ENCODE measurements around the gene CASD1.

CASD1 gene

GRCh38 chr7:94559972-94560371 is 50.4 kb downstream of the CASD1 start:
- no peak for ATAC-seq
- TF ChIP-seq SNAI2 (CRISPR knock-in tag; IDR thresholded peaks at IDR 0.05), result no peak
- no peak for TF ChIP-seq CSDC2 (CRISPR knock-in tag; IDR thresholded peaks at IDR 0.05)
- TF ChIP-seq POU6F1 (CRISPR knock-in tag; IDR thresholded peaks at IDR 0.05; ENCODE audit: borderline replicate concordance, low read depth), result no peak
- no peak for TF ChIP-seq ZNF70 (CRISPR knock-in tag; IDR thresholded peaks at IDR 0.05)
- no peak for TF ChIP-seq ZC3H10 (CRISPR knock-in tag; IDR thresholded peaks at IDR 0.05)
- no peak for TF ChIP-seq ARNTL (CRISPR knock-in tag; IDR thresholded peaks at IDR 0.05; ENCODE audit: borderline replicate concordance, low read depth)
- no peak for TF ChIP-seq OSR1 (CRISPR knock-in tag; IDR thresholded peaks at IDR 0.05)
- no peak for TF ChIP-seq ZNF565 (CRISPR knock-in tag; conservative IDR thresholded peaks at IDR 0.05; ENCODE audit: low read depth)
- TF ChIP-seq ESRRG (CRISPR knock-in tag; IDR thresholded peaks at IDR 0.05), result no peak
- TF ChIP-seq PPARA (CRISPR knock-in tag; IDR thresholded peaks at IDR 0.05; ENCODE audit: borderline replicate concordance), result no peak
- no peak for TF ChIP-seq PATZ1 (CRISPR knock-in tag; IDR thresholded peaks at IDR 0.05; ENCODE audit: borderline replicate concordance)
- TF ChIP-seq GLIS3 (CRISPR knock-in tag; IDR thresholded peaks at IDR 0.05), result no peak
- TF ChIP-seq ZFP3 (CRISPR knock-in tag; IDR thresholded peaks at IDR 0.05), result no peak
- no peak for TF ChIP-seq ZNF8 (CRISPR knock-in tag; IDR thresholded peaks at IDR 0.05)
- no peak for TF ChIP-seq TSHZ2 (CRISPR knock-in tag; IDR thresholded peaks at IDR 0.05)
- TF ChIP-seq RARB (CRISPR knock-in tag; IDR thresholded peaks at IDR 0.05), result no peak
- TF ChIP-seq TCF4 (CRISPR knock-in tag; IDR thresholded peaks at IDR 0.05; ENCODE audit: borderline replicate concordance), result no peak
- TF ChIP-seq ZFP30 (CRISPR knock-in tag; IDR thresholded peaks at IDR 0.05), result no peak

GRCh38 chr7:94561841-94562514 is 52.4 kb downstream of the CASD1 start:
- TF ChIP-seq POU6F1 (CRISPR knock-in tag; IDR thresholded peaks at IDR 0.05; ENCODE audit: borderline replicate concordance, low read depth), result no peak
- TF ChIP-seq ZFP30 (CRISPR knock-in tag; IDR thresholded peaks at IDR 0.05), result no peak
- TF ChIP-seq SNAI2 (CRISPR knock-in tag; IDR thresholded peaks at IDR 0.05), result no peak
- no peak for TF ChIP-seq PATZ1 (CRISPR knock-in tag; IDR thresholded peaks at IDR 0.05; ENCODE audit: borderline replicate concordance)
- no peak for TF ChIP-seq GLIS3 (CRISPR knock-in tag; IDR thresholded peaks at IDR 0.05)
- no peak for TF ChIP-seq ZNF70 (CRISPR knock-in tag; IDR thresholded peaks at IDR 0.05)
- TF ChIP-seq ZFP3 (CRISPR knock-in tag; IDR thresholded peaks at IDR 0.05), result no peak
- no peak for TF ChIP-seq ARNTL (CRISPR knock-in tag; IDR thresholded peaks at IDR 0.05; ENCODE audit: borderline replicate concordance, low read depth)
- TF ChIP-seq CSDC2 (CRISPR knock-in tag; IDR thresholded peaks at IDR 0.05), result no peak
- no peak for TF ChIP-seq CREB5 (CRISPR knock-in tag; IDR thresholded peaks at IDR 0.05; ENCODE audit: low read depth)
- TF ChIP-seq ESRRG (CRISPR knock-in tag; IDR thresholded peaks at IDR 0.05), result no peak
- TF ChIP-seq ZNF8 (CRISPR knock-in tag; IDR thresholded peaks at IDR 0.05), result no peak
- TF ChIP-seq CSRNP3 (CRISPR knock-in tag; IDR thresholded peaks at IDR 0.05), result no peak
- no peak for ATAC-seq
